CD4-positive, alpha-beta T cell treated with Interleukin-4 for 1 hour (primary cell): Measurements from ENCODE around the gene TRIM33.
"Not testable (repeated sequence)": the region's sequence is repeated elsewhere in the genome, so short reads cannot be mapped to it uniquely, and the experiment has no call there.

ENCODE experiments used
- DNase-seq, 2 donors: peaks; one replicate each; pipeline ENCODE4 v3.0.0-alpha.2; 2020 to 2022

TRIM33 gene

DNA sequence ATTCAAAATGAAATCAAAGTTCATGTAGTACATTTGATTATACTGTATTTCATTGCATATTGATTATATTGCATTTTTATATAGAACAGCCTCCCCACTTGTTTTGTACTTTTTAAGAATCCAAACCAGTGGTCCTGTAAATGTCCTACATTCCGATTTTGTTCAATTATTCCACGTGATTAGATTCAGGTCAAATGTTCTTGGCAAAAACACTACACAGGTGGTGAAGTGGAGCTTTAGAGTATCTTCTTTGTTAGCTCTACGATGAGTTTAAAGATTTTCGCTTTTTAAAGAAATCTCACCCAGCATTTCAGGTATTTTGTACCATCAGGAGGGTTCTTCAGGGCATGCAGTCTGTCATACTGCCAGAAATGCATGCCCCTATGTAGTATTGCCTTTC lies 120.6 kb downstream of the TRIM33 start:
- no peak for DNase-seq

- no peak for DNase-seq
Measured at GRCh38 chr1:114388432-114389003, 122.5 kb downstream of the TRIM33 start.

DNA sequence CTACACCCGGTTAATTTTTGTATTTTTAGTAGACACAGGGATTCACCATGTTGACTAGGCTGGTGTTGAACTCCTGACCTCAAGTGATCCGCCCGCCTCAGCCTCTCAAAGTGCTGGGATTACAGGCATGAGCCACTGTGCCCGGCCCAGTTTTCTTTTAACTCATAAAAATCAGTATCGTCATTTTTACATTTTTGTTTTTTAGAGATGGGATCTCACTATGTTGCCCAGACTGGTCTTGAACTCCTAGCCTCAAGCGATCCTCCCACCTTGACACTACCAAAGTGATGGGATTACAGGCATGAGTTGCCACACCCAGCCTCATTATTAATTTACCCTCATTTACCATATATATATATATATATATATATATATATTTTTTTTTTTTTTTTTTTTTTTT lies 123.4 kb downstream of the TRIM33 start:
- DNase-seq = not testable (repeated sequence)

DNA sequence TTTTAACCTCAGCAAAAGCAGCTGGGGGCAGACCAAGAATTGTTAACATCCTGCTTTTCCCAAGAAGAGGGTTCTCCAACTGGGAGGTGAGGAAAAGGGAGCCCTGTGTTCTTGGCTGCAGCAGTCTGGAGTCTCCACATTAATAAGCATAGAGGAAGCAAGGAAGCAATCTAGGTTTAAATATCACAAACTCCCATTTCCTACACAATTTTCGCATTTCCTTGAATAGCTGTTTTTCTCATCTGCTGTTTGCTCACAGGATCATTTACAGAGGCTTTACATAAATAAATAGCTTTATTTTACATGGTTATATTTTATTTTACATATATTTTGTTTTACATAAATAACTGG lies 124.0 kb downstream of the TRIM33 start:
- DNase-seq = no peak

DNA sequence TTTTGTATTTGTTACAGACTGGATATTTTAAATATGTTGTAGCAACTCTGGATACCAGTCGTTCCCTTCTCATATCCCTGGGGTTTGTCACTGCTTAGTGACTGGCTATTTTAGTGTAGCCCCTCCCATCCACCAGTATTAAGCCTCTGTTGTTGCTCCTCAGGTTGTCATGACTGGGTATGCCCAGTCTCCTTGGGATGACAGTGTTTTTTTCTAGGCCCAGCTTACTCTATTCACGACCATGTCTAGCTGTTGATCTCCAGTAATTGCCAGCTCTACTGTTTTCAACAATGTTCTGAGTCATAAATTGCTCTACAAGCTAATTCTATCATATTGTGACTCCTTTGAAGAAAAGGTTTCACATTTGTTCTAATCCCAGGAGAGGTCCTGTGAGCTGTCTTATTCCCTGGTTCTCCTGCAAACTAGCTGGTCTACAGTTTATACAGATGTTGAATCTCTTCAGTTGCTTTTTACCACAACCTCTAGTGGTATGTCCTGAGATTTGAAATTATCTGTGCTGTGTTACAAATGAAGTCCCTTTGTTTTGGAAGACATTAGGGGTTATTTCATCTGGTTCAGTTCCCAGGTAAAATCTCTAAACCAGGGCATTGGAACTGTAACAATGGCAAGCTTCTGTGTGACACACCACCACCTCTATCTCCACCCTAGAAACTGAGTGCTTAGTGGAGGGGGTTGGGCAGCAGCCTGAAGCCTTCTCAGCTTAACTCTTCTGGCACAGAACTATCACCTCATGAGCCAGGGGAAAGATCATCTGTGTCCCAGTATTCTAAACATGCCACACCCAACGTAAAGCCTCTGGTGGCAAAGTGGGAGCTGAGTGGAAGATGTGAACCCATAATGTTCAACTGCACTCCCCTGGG lies 124.6 kb downstream of the TRIM33 start:
- no peak for DNase-seq

- DNase-seq = no peak
Measured at GRCh38 chr1:114384922-114385321, 126.1 kb downstream of the TRIM33 start.

DNA sequence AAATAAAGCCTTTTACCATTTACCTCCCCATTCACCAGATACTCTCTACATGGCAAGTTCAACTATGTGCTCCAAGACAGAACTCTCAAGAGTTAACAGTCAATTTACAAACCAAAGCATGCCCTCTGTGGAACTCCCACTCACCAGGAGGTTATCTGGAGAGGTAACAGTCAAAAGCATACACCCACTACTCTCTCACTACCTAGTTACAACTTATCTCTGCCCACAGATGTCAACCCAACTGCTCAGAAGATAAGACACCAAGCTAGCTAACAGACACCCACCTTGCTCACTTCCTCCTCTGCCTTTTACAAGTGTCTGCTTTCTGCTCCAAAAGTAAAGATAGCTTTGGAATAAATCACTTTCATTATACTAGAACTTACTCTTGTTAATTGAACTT lies 131.0 kb downstream of the TRIM33 start:
- no peak for DNase-seq

DNA sequence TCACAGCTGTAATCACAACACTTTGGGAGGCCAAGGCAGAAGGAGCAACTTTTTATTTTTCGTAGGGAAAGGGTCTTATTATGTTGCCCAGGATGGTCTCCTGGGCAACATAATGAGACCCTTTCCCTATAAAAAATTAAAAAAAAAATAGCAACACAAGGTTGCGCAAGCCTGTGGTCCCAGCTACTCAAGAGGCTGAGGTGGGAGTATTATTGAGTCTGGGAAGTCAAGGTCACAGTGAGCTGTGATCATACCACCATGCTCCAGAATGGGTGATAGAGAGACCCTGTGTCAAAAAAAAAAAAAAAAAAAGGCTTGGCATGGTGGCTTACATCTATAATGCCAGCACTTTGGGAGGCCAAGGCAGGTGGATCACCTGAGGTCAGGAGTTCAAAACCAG lies 131.6 kb downstream of the TRIM33 start:
- no peak for DNase-seq

- DNase-seq = no peak
Measured at GRCh38 chr1:114377356-114377755, 133.6 kb downstream of the TRIM33 start.

DNA sequence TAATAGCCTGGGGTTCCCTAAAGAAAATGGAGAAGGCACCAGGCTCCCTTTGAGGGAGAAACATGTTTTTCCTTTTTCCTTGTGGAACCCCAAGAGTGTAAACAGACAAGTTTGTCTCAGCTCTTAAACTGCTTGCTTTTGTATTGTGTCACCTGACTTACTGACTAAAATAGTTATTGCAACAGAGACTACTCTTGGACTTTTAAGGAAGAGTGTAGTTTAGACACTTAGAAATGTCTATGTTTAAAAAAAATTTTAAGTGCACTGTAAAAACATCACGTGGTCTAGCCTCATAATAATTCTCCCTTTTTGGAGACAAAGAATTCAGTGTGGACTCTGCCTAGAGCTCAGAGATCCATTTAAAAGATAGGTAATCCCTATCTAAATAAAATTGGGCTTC lies 141.1 kb downstream of the TRIM33 start:
- no peak for DNase-seq

DNA sequence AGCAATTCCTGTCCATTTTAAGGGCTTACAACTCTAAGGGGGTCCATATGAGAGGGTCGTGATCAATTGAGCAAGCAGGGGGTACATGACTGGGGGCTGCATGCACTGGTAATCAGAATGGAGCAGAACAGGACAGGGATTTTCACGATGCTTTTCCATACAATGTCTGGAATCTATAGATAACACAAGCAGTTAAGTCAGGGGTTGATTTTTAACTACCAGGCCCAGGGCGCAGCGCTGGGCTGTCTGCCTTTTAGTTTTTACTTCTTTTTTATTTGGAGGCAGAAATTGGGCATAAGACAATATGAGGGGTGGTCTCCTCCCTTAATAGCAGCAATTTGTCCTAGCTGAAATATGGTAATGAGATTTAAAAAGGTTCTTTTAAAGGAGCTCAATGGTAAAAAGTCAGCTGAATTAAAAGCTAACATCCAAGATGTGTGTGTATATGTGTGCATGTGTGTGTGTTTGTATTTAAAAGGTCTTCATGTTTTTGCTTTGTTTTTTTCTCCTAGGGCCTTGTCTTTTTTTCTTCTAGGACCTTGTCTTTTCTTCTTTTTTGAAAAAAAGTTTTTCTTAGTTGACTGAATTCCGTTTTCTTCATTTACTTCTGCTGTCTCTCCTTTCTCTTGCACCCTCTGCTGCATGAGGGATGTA lies 141.6 kb downstream of the TRIM33 start:
- DNase-seq = not testable (repeated sequence)

- DNase-seq = no peak
Measured at GRCh38 chr1:114368560-114369255, 142.3 kb downstream of the TRIM33 start.

- no peak for DNase-seq
Measured at GRCh38 chr1:114367810-114368209, 143.2 kb downstream of the TRIM33 start.

- not testable (repeated sequence) for DNase-seq
Measured at GRCh38 chr1:114363230-114363629, 147.8 kb downstream of the TRIM33 start.

DNA sequence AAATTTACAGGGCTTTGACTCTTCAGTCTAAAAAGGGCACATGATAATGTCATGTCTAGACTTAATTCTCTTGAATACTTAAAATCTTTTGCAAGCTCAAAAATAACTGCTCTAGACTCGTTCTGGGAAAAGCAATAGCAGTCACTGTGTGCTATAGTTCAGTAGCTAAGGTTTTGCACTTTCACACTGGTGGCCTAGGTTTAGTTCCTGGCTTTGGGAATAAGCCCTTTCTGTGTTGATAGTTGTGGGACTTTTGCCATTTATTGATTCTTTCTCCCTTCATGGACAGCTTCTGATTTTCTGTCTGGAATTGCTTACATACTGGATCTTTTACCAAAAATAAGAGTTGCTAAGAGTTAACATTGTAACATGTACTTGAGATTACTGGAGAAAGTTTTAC lies 151.2 kb downstream of the TRIM33 start:
- no peak for DNase-seq

GRCh38 chr1:114355240-114355639 lies 155.8 kb downstream of the TRIM33 start:
- no peak for DNase-seq

DNA sequence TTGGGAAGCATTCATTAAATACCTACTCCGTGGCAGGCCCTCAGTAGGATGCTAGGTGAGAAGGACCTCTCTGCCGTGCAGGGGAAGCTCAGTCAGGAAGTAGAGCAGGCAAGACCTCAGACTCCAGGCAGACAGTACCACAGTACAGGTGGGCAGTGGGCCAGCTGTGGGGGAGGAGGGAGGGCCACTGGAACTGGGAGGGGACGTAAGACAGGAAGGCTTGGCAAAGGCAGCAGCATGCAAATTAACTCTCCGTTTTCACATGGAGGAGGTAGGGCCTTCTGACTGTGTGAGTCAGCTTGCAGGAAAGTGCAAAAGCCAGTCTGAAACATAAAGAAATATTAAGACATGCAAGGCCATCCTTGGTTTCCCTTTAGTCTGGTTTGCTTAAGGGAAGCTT lies 157.7 kb downstream of the TRIM33 start:
- DNase-seq = no peak

DNA sequence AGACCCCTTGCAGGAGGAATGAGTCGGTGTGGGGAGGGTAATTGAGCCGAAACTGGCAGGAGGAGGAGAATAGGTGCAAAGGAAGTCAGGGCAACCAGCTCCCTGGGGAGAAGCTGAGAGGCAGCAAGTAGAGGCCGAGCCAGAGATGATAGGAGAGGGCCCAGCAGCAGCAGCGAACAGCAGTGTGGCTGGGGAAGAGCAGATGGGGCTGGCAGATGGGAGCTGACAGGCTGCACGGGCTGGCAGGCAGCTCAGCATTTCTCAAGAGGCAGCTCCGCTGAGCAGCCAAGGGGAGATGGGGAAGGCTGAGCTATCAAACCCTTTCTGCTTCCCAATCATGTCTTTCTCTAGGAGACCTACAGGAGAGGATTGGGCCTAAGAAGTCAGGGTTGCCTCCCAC lies 158.2 kb downstream of the TRIM33 start:
- no peak for DNase-seq

GRCh38 chr1:114350731-114351445 lies 160.1 kb downstream of the TRIM33 start:
- no peak for DNase-seq

DNA sequence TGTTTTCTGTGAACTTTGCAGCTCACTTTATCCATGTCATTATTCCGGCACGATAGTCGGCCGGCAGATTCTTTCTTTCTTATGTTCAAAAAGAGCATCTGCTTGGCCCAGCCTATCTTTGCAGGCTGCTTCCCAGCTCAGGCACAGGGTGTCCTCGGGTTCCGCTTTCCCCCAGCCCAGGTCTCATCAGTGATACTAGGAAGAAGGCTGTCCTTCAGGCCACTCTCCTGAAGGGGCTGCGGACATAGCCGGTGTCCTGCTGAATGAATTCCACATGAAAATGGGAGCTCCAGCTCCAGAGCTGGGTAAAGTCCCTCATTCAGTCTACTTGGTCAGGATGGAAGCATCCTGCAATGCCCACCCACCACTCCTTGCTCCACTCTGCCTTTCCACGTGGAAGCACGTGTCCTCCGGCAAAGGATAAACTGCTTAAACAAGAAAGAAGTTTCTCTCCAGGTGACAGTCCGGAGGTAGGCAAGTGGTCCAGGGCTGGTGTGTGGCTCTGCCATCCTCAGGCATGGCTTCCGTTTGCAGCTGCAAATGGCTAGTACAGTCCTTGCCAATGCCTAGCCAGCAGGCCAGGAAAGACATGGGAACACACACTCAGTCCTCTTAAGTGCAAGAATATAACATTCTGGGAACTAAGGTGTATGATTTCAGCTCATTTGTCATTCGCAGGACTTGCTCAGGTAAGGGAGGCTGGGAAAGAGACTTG lies 161.0 kb downstream of the TRIM33 start:
- DNase-seq = no peak

GRCh38 chr1:114347431-114348209 lies 163.4 kb downstream of the TRIM33 start:
- no peak for DNase-seq
